ENCODE data around the gene HAUS3.
"Not testable (repeated sequence)": the region's sequence is repeated elsewhere in the genome, so short reads cannot be mapped to it uniquely, and the experiment has no call there.

The HAUS3 gene

GRCh38 chr4:2226261-2226660 lies 15.7 kb downstream of the HAUS3 start (continued):
- TF ChIP-seq FEZF1 (tag by site-specific recombination; IDR thresholded peaks at IDR 0.05) = 0 out of 2 replicates have a peak, but pooled peaks have one; percentile 13
- TF ChIP-seq ZNF175 (tag by site-specific recombination; IDR thresholded peaks at IDR 0.05) = no peak
- no peak for TF ChIP-seq ZNF274 (IDR thresholded peaks at IDR 0.05; ENCODE audit: low read length)
- TF ChIP-seq ZNF274 (tag by site-specific recombination; IDR thresholded peaks at IDR 0.05; ENCODE audit: borderline replicate concordance) = no peak
- no peak for TF ChIP-seq ZNF660 (tag by site-specific recombination; IDR thresholded peaks at IDR 0.05)
- no peak for TF ChIP-seq KLF10 (tag by site-specific recombination; IDR thresholded peaks at IDR 0.05)

DNA sequence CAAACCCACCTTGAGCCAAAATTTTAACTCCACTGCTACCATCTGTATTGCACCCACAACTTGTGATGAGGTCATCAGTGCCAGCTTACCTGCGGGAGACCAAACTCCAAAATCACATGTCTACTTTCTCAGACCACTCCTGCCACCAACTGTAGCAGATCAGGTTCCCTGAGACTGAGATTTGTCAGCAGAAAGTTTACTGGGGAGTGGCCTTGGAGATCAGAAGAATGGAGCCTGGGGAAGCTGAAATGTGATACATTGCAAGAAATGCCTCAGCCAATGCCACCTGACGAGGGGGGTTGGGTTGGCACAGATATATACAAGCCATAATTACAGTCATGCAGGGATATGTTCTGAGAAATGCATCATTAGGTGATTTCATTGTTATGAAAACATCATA lies 19.1 kb downstream of the HAUS3 start:
- ChIA-PET CTCF (interaction anchor here (0.7 kb wide), 1 partner anchor 22 kb away, joined by 3 read pairs; no protein-coding TSS in a partner anchor), POLR2A (no interaction called here)
- H3K27ac ChIP-seq (ENCODE audit: extremely low read depth, low read depth, low read length) = no peak overlapping the region
- H3K9me3 ChIP-seq (ENCODE audit: control insufficient read depth, insufficient read depth, low read depth, low read length) = no peaks in the 10 kb centered on the region
- no peak overlapping the region for H3K4me3 ChIP-seq (ENCODE audit: low read depth, low read length)
- no peak for TF ChIP-seq GLI4 (tag by site-specific recombination; IDR thresholded peaks at IDR 0.05)
- TF ChIP-seq, protein P1, sequence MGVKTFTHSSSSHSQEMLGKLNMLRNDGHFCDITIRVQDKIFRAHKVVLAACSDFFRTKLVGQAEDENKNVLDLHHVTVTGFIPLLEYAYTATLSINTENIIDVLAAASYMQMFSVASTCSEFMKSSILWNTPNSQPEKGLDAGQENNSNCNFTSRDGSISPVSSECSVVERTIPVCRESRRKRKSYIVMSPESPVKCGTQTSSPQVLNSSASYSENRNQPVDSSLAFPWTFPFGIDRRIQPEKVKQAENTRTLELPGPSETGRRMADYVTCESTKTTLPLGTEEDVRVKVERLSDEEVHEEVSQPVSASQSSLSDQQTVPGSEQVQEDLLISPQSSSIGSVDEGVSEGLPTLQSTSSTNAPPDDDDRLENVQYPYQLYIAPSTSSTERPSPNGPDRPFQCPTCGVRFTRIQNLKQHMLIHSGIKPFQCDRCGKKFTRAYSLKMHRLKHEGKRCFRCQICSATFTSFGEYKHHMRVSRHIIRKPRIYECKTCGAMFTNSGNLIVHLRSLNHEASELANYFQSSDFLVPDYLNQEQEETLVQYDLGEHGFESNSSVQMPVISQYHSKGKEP (tag by site-specific recombination; IDR thresholded peaks at IDR 0.05) = peak; percentile 85
- peak; percentile 33; the same call in 1 of the 2 replicates for TF ChIP-seq PRDM10 (tag by site-specific recombination; IDR thresholded peaks at IDR 0.05)
- 0 out of 2 replicates have a peak, but pooled peaks have one; percentile 48 for TF ChIP-seq GFI1B (tag by site-specific recombination; IDR thresholded peaks at IDR 0.05)
- TF ChIP-seq SCRT1 (tag by site-specific recombination; IDR thresholded peaks at IDR 0.05; ENCODE audit: borderline replicate concordance) = 0 out of 2 replicates have a peak, but pooled peaks have one; percentile 37
- H3K4me1 ChIP-seq (ENCODE audit: control insufficient read depth, insufficient read depth, low read length) = no peaks in the 10 kb centered on the region
- H3K36me3 ChIP-seq (ENCODE audit: control insufficient read depth in 2 of 2, insufficient read depth in 1 of 2, low read length in 2 of 2) = peaks cover 0 to 47% of the 10 kb centered on the region in 2 experiments; a peak in 1 of 3 replicates

DNA sequence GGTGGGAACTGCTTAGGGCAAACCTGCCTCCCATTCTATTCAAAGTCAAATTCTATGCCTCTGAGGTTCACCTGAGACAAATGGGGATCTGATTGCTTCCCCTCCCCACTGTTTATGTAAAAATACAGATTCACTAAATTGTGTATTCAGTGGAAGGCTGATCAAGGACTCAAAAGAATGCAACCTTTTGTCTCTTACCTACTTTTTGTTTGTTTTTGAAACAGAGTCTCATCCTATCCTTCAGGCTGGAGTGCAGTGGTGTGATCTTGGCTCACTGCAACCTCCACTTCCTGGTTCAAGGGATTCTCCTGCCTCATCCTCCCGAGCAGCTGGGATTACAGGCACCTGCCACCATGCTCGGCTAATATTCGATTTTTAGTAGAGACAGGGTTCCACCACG lies 20.5 kb downstream of the HAUS3 start:
- CTCF ChIA-PET = interaction anchor here (0.6 to 2.3 kb wide), 5 partner anchors 11 to 733 kb away, joined by 4 to 15 read pairs (median 10); no protein-coding TSS in a partner anchor
- H3K4me3 ChIP-seq (ENCODE audit: low read depth, low read length); H3K9me3 ChIP-seq (ENCODE audit: control insufficient read depth, insufficient read depth, low read depth, low read length); POLR2A ChIA-PET; H3K4me1 ChIP-seq (ENCODE audit: control insufficient read depth, insufficient read depth, low read length); H3K27ac ChIP-seq (ENCODE audit: extremely low read depth, low read depth, low read length): not testable (repeated sequence)
- H3K36me3 ChIP-seq (ENCODE audit: control insufficient read depth in 2 of 2, insufficient read depth in 1 of 2, low read length in 2 of 2) = peaks cover 0 to 42% of the 10 kb centered on the region in 2 experiments; a peak in 1 of 3 replicates

- POLR2A ChIA-PET = no interaction called here
- Histone ChIP-seq H3K27ac (ENCODE audit: extremely low read depth, low read depth, low read length) (no peak overlapping the region), H3K4me1 (ENCODE audit: control insufficient read depth, insufficient read depth, low read length) (no peaks in the 10 kb centered on the region), H3K4me3 (ENCODE audit: low read depth, low read length) (no peak overlapping the region), H3K36me3 (ENCODE audit: control insufficient read depth in 2 of 2, insufficient read depth in 1 of 2, low read length in 2 of 2) (peaks cover 0 to 36% of the 10 kb centered on the region in 2 experiments; a peak in 1 of 3 replicates), H3K9me3 (ENCODE audit: control insufficient read depth, insufficient read depth, low read depth, low read length) (no peaks in the 10 kb centered on the region)
- TF ChIP-seq SP3 (tag by site-specific recombination; IDR thresholded peaks at IDR 0.05) (no peak), GLIS1 (tag by site-specific recombination; IDR thresholded peaks at IDR 0.05) (peak; percentile 41; the same call in 1 of the 2 replicates), ZBTB17 (tag by site-specific recombination; IDR thresholded peaks at IDR 0.05) (0 out of 2 replicates have a peak, but pooled peaks have one; percentile 14), ZNF654 (tag by site-specific recombination; IDR thresholded peaks at IDR 0.05; ENCODE audit: low read depth) (peak; percentile 95), ZIC2 (tag by site-specific recombination; IDR thresholded peaks at IDR 0.05) (peak; percentile 84), CTCF (tag by site-specific recombination; IDR thresholded peaks at IDR 0.05) (peak; percentile 75), ZNF660 (tag by site-specific recombination; IDR thresholded peaks at IDR 0.05) (no peak)
- CTCF ChIA-PET = interaction anchor here (0.6 to 2.3 kb wide), 23 partner anchors 9 to 561 kb away, joined by 3 to 15 read pairs (median 4); no protein-coding TSS in a partner anchor
Observed at GRCh38 chr4:2220016-2220630, 21.8 kb downstream of the HAUS3 start.

All from HEK293 (cell line).